K562 (cell line): ENCODE data around the gene ITGA11. TPM values are rescaled to one million over a fixed set of nuclear protein-coding genes. Genes with fewer than 3 reads are reported as not detected.

Source experiments
- ATAC-seq: fragments of 200-7000 bp; cut with Tn5 transposase; 3 replicates; pipeline ENCODE4 v1.9.1; 2020; ENCODE audit warnings: moderate library complexity
- BruUV-seq: library from RNA; stranded (reverse); fragments of 400-500 nt; replicated peaks from 2 replicates; lab custom pipeline; 2021; lab: Mats Ljungman, UMichigan
- CTCF ChIA-PET: fragments of 300-600 bp; formaldehyde crosslinking; extraction: SDS; loops from one replicate; lab custom pipeline; 2021; ENCODE audit warnings: low intra/inter-chr PET ratio; lab: Yijun Ruan, JAX
- POLR2A ChIA-PET: fragments of 300-600, 350-650 bp; sonication (Branson Sonifier 250); formaldehyde crosslinking; extraction: SDS; loops from one replicate; lab custom pipeline; 2021; ENCODE audit warnings: antibody characterized with exemption, inconsistent platforms; lab: Yijun Ruan, JAX
- DNase-seq, 4 experiments: peaks; one replicate each; pipeline versions ENCODE4 v3.0.0 to v3.0.0-alpha.2; 2011 to 2018; ENCODE audit warnings: low spot score in 3 of 4, mixed read lengths in 3 of 4; ENCODE audit errors: extremely low read depth in 1 of 4
- FAIRE-seq: peaks from 2 replicates; lab custom pipeline; 2011; peaks lifted over from hg19 to GRCh38; lab: Jason Lieb, UNC
- H2AFZ ChIP-seq: 2 replicates; pipeline ENCODE4 v1.6.0; 2011; ENCODE audit warnings: low read depth, low read length, control low read depth, inconsistent platforms
- H3K27ac ChIP-seq: fragments of 200-600 bp; 3 replicates; pipeline ENCODE4 v1.8.0; 2011; ENCODE audit warnings: low read depth, mild to moderate bottlenecking, control low read depth, inconsistent platforms, low read length, moderate library complexity, mixed read lengths; ENCODE audit errors: extremely low read depth
- H3K27me3 ChIP-seq, 2 experiments: fragments of 300-600 bp in 1 of 2; 2 replicates in 1 of 2; 3 replicates in 1 of 2; pipeline versions ENCODE4 v1.6.0 to v1.8.0; 2011; ENCODE audit warnings: inconsistent platforms in 2 of 2, low read length in 2 of 2, mild to moderate bottlenecking in 1 of 2, mixed read lengths in 1 of 2, moderate library complexity in 1 of 2; ENCODE audit not compliant: control insufficient read depth in 2 of 2, insufficient read depth in 2 of 2
- H3K36me3 ChIP-seq: fragments of 300-600 bp; 3 replicates; pipeline ENCODE4 v1.8.0; 2011; ENCODE audit warnings: mild to moderate bottlenecking, low read length, inconsistent platforms; ENCODE audit not compliant: control insufficient read depth, insufficient read depth
- H3K4me1 ChIP-seq, 2 experiments: fragments of 200-600 bp in 1 of 2; replicated peaks in 1 of 2; 2 replicates in 1 of 2; 3 replicates in 1 of 2; pipeline versions ENCODE4 v1.5.1 to v1.8.0; 2011; ENCODE audit warnings: inconsistent platforms in 2 of 2, low read length in 2 of 2, mild to moderate bottlenecking in 1 of 2, mixed read lengths in 1 of 2, moderate library complexity in 1 of 2; ENCODE audit not compliant: control insufficient read depth in 2 of 2, insufficient read depth in 2 of 2
- H3K4me2 ChIP-seq: 2 replicates; pipeline ENCODE4 v1.6.1; 2011; ENCODE audit warnings: low read length, control low read depth, inconsistent platforms, mixed read lengths; ENCODE audit not compliant: insufficient read depth
- H3K4me3 ChIP-seq: fragments of 200-600 bp; sonication (generic), shearing (Covaris generic); 2 replicates; pipeline ENCODE4 v1.5.1; 2016; ENCODE audit warnings: control low read depth, inconsistent platforms
- H3K79me2 ChIP-seq: fragments of 200-600 bp; 3 replicates; pipeline ENCODE4 v1.8.0; 2011; ENCODE audit warnings: low read length, inconsistent platforms; ENCODE audit not compliant: control insufficient read depth, insufficient read depth
- H3K9ac ChIP-seq, 2 experiments: 2 replicates each; pipeline versions ENCODE4 v1.6.0 to v1.6.1; 2011; ENCODE audit warnings: low read depth in 2 of 2, low read length in 2 of 2, control low read depth in 1 of 2, inconsistent platforms in 1 of 2, mild to moderate bottlenecking in 1 of 2, mixed read lengths in 1 of 2; ENCODE audit not compliant: insufficient read depth in 1 of 2
- H3K9me1 ChIP-seq: one replicate; pipeline ENCODE4 v1.6.0; 2011; ENCODE audit warnings: inconsistent platforms, mild to moderate bottlenecking, low read length, moderate library complexity; ENCODE audit not compliant: control insufficient read depth, insufficient read depth
- H3K9me3 ChIP-seq: replicated peaks from 2 replicates; pipeline ENCODE4 v1.5.1; 2011; ENCODE audit warnings: low read depth, low read length, inconsistent platforms; ENCODE audit not compliant: control insufficient read depth, insufficient read depth
- H4K20me1 ChIP-seq: replicated peaks from 2 replicates; pipeline ENCODE4 v1.6.1; 2011; ENCODE audit warnings: low read length, inconsistent platforms, mixed read lengths; ENCODE audit not compliant: control insufficient read depth, insufficient read depth
- ETV5 ChIP-seq: sonication (generic); formaldehyde crosslinking; IDR thresholded peaks from 2 replicates; pipeline ENCODE4 v1.4.0; 2020; ENCODE audit warnings: low read depth, mild to moderate bottlenecking, missing genetic modification reagents
- EWSR1 ChIP-seq: fragments of 450-650 bp; IDR thresholded peaks from 2 replicates; pipeline ENCODE4 v1.6.1; 2018; ENCODE audit warnings: borderline replicate concordance, mild to moderate bottlenecking, low read depth, moderate library complexity; ENCODE audit not compliant: partially characterized antibody
- NFIX ChIP-seq: fragments of 250-450 bp; sonication (Bioruptor Pico); IDR thresholded peaks from 2 replicates; pipeline ENCODE4 v1.4.0; 2020; ENCODE audit warnings: low read depth, mild to moderate bottlenecking, moderate library complexity
- NRF1 ChIP-seq, 2 experiments: fragments of 450-650 bp; IDR thresholded peaks in 1 of 2; conservative IDR thresholded peaks in 1 of 2; 2 replicates each; pipeline ENCODE4 v1.6.1; 2014; ENCODE audit warnings: mild to moderate bottlenecking in 2 of 2
- PTTG1 ChIP-seq: fragments of 450-650 bp; IDR thresholded peaks from 2 replicates; pipeline ENCODE4 v1.6.1; 2016; ENCODE audit warnings: low read depth, mild to moderate bottlenecking, missing genetic modification characterization, missing compliant biosample characterization
- TEAD4 ChIP-seq, 2 experiments: sonication (generic) in 1 of 2; formaldehyde crosslinking in 1 of 2; IDR thresholded peaks; 2 replicates each; pipeline versions ENCODE4 v1.6.1 to v1.8.0; 2012 to 2022; ENCODE audit warnings: borderline replicate concordance in 1 of 2, inconsistent platforms in 1 of 2, low read length in 1 of 2, mild to moderate bottlenecking in 1 of 2, missing genetic modification reagents in 1 of 2
- ZNF280B ChIP-seq: fragments of 250-450 bp; sonication (Bioruptor Pico); IDR thresholded peaks from 2 replicates; pipeline ENCODE4 v1.5.1; 2021; ENCODE audit warnings: mild to moderate bottlenecking
- ZNF639 ChIP-seq, 2 experiments: fragments of 200-800 bp in 1 of 2; sonication (Bioruptor generic) in 1 of 2; sonication (generic) in 1 of 2; formaldehyde crosslinking in 1 of 2; IDR thresholded peaks in 1 of 2; conservative IDR thresholded peaks in 1 of 2; 2 replicates each; pipeline versions ENCODE4 v1.5.0 to v1.6.1; 2016 to 2020; ENCODE audit warnings: missing compliant biosample characterization in 1 of 2, missing genetic modification characterization in 1 of 2, missing genetic modification reagents in 1 of 2
- WGBS: fragments of 100-300 bp; shearing (Covaris generic); methylation state at CpG from one replicate; pipeline ENCODE4 v1.1.6; 2016; ENCODE audit warnings: low coverage, mixed read lengths; ENCODE audit not compliant: insufficient coverage; ENCODE audit errors: missing lambda C conversion rate; 5-methylcytosine and 5-hydroxymethylcytosine counted together
- in situ Hi-C: fragments of 300-500 bp; cut with MboI; formaldehyde crosslinking; loops from 4 replicates; pipeline ENCODE4 v1.15.0; 2018; ENCODE audit warnings: inconsistent platforms, mixed read lengths
- intact Hi-C: fragments of 100-400 bp; cut with micrococcal nuclease; formaldehyde crosslinking; loops from 2 replicates; pipeline ENCODE4 v1.14.2; 2022
- polyA plus RNA-seq, 8 experiments: library from polyadenylated mRNA; depleted of rRNA in 4 of 8; stranded (reverse) in 5 of 8; unstranded in 3 of 8; fragments of >200 nt; fragmentation: Nextera tagmentation in 2 of 8; fragmentation: Illumina TruSeq in 1 of 8; extraction: Ambion mirVana in 2 of 8; extraction: Trizol in 1 of 8; gene quantifications; 2 replicates each; pipeline versions ENCODE4 v1.2.1 to v1.2.3, GENCODE V29; 2011 to 2014; ENCODE audit warnings: inconsistent platforms in 1 of 8, missing spikeins in 1 of 8
- total RNA-seq, 7 experiments: library from RNA; depleted of rRNA in 6 of 7; stranded (reverse); fragments of >200 nt in 6 of 7; fragmentation: Illumina TruSeq in 2 of 7; extraction: Trizol in 2 of 7; gene quantifications; 2 replicates each; pipeline versions ENCODE4 v1.2.1 to v1.2.3, GENCODE V29; 2011 to 2021; ENCODE audit warnings: low replicate concordance in 1 of 7

Gene ITGA11
- total and polyA plus RNA-seq, 9 of the 15 experiments (the other 6 are each of a cell fraction or from before 2014, with no cell fraction given) = 0.01 TPM; not detected in 8

- CTCF ChIA-PET = no interaction called here
- 0% methylated on average over 1 of the region's 1 CpG for WGBS
Observed at GRCh38 chr15:68427963-68428362, 4.0 kb downstream of the ITGA11 start.

More at GRCh38 chr15:68427963-68428362, 4.0 kb downstream of the ITGA11 start:
- DNase-seq = no peak
- Histone ChIP-seq H3K4me3 (no peak overlapping the region), H3K9me1 (no peaks in the 10 kb centered on the region), H3K27me3 (peaks cover 21 to 45% of the 10 kb centered on the region in 2 experiments; a peak in 4 of 5 replicates), H3K4me1 (peaks cover 0 to 15% of the 10 kb centered on the region in 2 experiments; a peak in 2 of 5 replicates), H3K4me2 (no peak overlapping the region), H3K79me2 (no peaks in the 10 kb centered on the region), H3K9ac (no peak overlapping the region), H2AFZ (no peak overlapping the region), H3K36me3 (no peaks in the 10 kb centered on the region), H3K27ac (no peak overlapping the region), H3K9me3 (no peaks in the 10 kb centered on the region), H4K20me1 (no peaks in the 10 kb centered on the region)
- ATAC-seq = no peak
- in situ Hi-C loops (no loop called here), intact Hi-C loops (no loop called here)
- POLR2A ChIA-PET = no interaction called here
- no peak for FAIRE-seq
- BruUV-seq = no TSS peak
- TF ChIP-seq NRF1 (conservative IDR thresholded peaks at IDR 0.05 in 1 of 2, IDR thresholded peaks at IDR 0.05 in 1 of 2) (no peak), ZNF639 (CRISPR knock-in tag; conservative IDR thresholded peaks at IDR 0.05 in 1 of 2, IDR thresholded peaks at IDR 0.05 in 1 of 2) (no peak), NFIX (CRISPR knock-in tag) (no peak), ETV5 (CRISPR knock-in tag) (no peak), EWSR1 (no peak), PTTG1 (no peak), TEAD4 (IDR thresholded peaks at IDR 0.05; ENCODE audit: low read length) (no peak), TEAD4 (CRISPR knock-in tag; IDR thresholded peaks at IDR 0.05; ENCODE audit: borderline replicate concordance) (no peak), ZNF280B (CRISPR knock-in tag) (no peak)
